RWPE2 (cell line): ENCODE results near the gene SPTA1.

Source experiments
- ATAC-seq: fragments of 200-7000 bp; cut with Tn5 transposase; 3 replicates; pipeline ENCODE4 v1.9.1; 2021; ENCODE audit warnings: low read depth
- DNase-seq: peaks from one replicate; pipeline ENCODE4 v3.0.0-alpha.2; 2020; ENCODE audit warnings: low spot score
- H3K27ac ChIP-seq: fragments of 450-650 bp; 2 replicates; pipeline ENCODE4 v1.5.1; 2017; ENCODE audit warnings: mild to moderate bottlenecking; ENCODE audit not compliant: poor library complexity, severe bottlenecking
- H3K27me3 ChIP-seq: fragments of 250-450 bp; sonication (Bioruptor Pico); 2 replicates; pipeline ENCODE4 v1.5.1; 2021; ENCODE audit warnings: mild to moderate bottlenecking, moderate library complexity; ENCODE audit not compliant: insufficient read depth, poor library complexity, severe bottlenecking
- H3K36me3 ChIP-seq: fragments of 250-450 bp; sonication (Bioruptor Pico); 2 replicates; pipeline ENCODE4 v1.5.1; 2020; ENCODE audit warnings: low read depth, mild to moderate bottlenecking, moderate library complexity
- H3K4me1 ChIP-seq: fragments of 250-450 bp; sonication (Bioruptor Pico); 2 replicates; pipeline ENCODE4 v1.5.1; 2021; ENCODE audit warnings: mild to moderate bottlenecking, moderate library complexity; ENCODE audit not compliant: insufficient read depth, poor library complexity, severe bottlenecking
- H3K4me3 ChIP-seq: fragments of 250-450 bp; sonication (Bioruptor Pico); 2 replicates; pipeline ENCODE4 v1.5.1; 2021; ENCODE audit warnings: mild to moderate bottlenecking, moderate library complexity; ENCODE audit not compliant: severe bottlenecking
- H3K9me3 ChIP-seq: fragments of 250-450 bp; sonication (Bioruptor Pico); 2 replicates; pipeline ENCODE4 v1.5.1; 2021; ENCODE audit warnings: mild to moderate bottlenecking, moderate library complexity; ENCODE audit not compliant: severe bottlenecking
- TF ChIP-seq, protein P1 (sequence below): fragments of 450-650 bp; IDR thresholded peaks from one replicate; pipeline ENCODE4 v1.5.1; 2017; ENCODE audit warnings: mild to moderate bottlenecking, moderate library complexity; ENCODE audit not compliant: poor library complexity, severe bottlenecking

The SPTA1 gene

DNA sequence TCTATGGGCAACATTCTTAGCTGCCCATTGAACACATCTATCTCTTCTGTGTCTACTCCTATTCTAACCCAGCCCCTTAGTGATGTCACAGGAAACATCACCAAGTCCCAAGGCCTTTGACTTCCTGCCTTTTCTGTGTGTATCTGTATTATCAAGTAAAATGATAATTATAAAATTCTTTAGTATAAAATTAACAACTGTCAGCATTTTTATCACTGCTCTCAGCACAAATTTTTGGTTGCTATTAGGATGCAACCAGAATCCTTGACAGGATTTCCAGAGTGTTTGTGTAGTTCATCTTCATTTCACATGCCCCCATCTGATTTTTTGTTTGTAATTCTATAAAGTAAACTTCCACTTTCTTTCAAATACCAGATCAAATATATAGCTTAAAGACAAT, 47.6 kb downstream of the SPTA1 start:
- ATAC-seq (no peak), DNase-seq (no peak)

DNA sequence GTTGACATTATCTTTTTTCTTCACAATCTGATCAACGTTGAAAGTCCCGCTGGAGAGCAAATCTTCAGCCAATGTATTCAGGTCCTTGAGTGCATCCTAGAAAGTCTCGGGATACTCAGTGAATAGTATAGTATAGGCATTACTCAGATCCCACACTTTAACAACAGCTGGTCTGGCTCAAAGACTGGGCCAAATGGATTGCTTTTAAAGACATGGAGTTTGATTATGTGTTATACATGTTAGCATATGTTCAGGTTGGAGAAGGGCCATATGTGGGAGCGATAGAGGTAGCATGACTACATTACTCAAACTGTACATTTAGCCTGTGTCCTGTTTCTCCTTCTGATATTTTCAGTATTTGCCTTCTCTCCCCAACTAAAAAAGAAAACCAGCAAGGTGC, 48.4 kb downstream of the SPTA1 start:
- Histone ChIP-seq H3K36me3 (no peaks in the 10 kb centered on the region), H3K4me1 (no peaks in the 10 kb centered on the region), H3K9me3 (no peaks in the 10 kb centered on the region), H3K27ac (no peak overlapping the region), H3K27me3 (no peaks in the 10 kb centered on the region), H3K4me3 (no peak overlapping the region)
- DNase-seq: no peak
- TF ChIP-seq, protein P1, sequence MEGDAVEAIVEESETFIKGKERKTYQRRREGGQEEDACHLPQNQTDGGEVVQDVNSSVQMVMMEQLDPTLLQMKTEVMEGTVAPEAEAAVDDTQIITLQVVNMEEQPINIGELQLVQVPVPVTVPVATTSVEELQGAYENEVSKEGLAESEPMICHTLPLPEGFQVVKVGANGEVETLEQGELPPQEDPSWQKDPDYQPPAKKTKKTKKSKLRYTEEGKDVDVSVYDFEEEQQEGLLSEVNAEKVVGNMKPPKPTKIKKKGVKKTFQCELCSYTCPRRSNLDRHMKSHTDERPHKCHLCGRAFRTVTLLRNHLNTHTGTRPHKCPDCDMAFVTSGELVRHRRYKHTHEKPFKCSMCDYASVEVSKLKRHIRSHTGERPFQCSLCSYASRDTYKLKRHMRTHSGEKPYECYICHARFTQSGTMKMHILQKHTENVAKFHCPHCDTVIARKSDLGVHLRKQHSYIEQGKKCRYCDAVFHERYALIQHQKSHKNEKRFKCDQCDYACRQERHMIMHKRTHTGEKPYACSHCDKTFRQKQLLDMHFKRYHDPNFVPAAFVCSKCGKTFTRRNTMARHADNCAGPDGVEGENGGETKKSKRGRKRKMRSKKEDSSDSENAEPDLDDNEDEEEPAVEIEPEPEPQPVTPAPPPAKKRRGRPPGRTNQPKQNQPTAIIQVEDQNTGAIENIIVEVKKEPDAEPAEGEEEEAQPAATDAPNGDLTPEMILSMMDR: no peak
- no peak for ATAC-seq

More for the DNA sequence above, 47.6 kb downstream of the SPTA1 start:
- H3K4me3 ChIP-seq: no peak overlapping the region
- TF ChIP-seq, protein P1: no peak
- H3K27ac ChIP-seq: no peak overlapping the region
- H3K36me3 ChIP-seq: no peaks in the 10 kb centered on the region
- no peaks in the 10 kb centered on the region for H3K9me3 ChIP-seq
- no peaks in the 10 kb centered on the region for H3K4me1 ChIP-seq
- no peaks in the 10 kb centered on the region for H3K27me3 ChIP-seq

DNA sequence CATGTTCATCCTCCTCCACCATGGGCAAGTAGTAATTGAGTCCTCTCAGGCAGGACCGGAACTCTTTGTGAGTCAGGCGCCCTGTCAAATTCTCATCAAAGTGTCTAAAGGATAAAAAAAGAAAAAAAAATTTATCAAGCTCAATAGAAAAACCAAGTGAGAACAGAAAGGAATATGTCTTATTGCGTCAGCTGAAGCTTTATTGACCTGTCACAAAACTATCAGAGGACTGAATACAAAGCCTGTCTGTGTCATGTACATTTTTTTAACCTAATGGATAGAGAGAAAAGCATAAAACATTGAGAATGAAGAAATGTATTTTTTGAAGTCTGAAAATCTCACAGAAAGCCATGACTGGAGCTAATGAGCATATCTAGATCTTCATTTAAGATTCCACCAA, 72.8 kb downstream of the SPTA1 start:
- H3K27me3 ChIP-seq: no peaks in the 10 kb centered on the region
- ATAC-seq (no peak), DNase-seq (no peak)
- H3K9me3 ChIP-seq: no peaks in the 10 kb centered on the region
- no peak overlapping the region for H3K4me3 ChIP-seq
- H3K4me1 ChIP-seq: no peaks in the 10 kb centered on the region
- no peak overlapping the region for H3K27ac ChIP-seq
- no peaks in the 10 kb centered on the region for H3K36me3 ChIP-seq
- TF ChIP-seq, protein P1: no peak

DNA sequence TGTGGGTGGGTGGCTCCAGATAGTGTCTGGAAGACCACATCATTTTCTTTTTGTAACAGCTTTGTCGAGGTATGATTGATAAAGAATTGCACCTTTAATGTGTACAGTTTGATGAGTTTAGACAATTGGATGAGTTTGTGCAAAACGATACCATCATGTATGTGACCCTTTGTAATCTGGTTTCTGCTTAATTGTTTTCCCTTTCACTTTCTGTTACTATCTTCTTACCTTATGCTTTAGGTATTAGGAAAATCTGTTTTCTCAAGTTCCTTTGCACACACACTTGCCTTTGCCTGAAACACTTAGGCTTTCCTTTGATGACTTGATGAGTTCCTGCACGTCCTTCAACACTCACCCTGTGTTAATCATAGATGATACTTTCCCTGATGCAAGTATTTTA, 74.6 kb downstream of the SPTA1 start:
- Histone ChIP-seq H3K27me3 (no peaks in the 10 kb centered on the region), H3K4me3 (no peak overlapping the region), H3K36me3 (no peaks in the 10 kb centered on the region), H3K9me3 (no peaks in the 10 kb centered on the region), H3K4me1 (no peaks in the 10 kb centered on the region), H3K27ac (no peak overlapping the region)
- ATAC-seq (no peak), DNase-seq (no peak)
- TF ChIP-seq, protein P1: no peak

DNA sequence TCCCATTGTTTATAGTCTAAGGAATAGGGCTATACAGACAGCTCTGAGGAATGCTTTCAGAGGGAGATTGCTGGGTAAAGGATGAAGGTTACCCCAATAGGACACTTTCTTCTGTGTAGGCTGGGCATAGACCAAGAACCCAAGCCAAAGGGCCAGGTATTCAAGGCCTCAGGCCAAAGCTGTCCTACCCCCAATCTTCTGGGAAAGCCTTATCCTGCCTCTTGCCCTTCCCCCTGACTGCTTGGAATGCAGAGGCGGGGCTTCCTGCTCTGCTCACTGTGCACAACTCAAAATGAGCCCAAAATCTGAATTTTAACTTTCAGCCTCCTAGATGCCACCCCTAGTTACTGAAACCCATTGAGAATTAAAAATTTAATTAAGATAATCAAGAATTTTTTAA, 79.2 kb downstream of the SPTA1 start:
- Histone ChIP-seq H3K4me1 (no peaks in the 10 kb centered on the region), H3K27me3 (no peaks in the 10 kb centered on the region), H3K4me3 (no peak overlapping the region), H3K27ac (no peak overlapping the region), H3K36me3 (no peaks in the 10 kb centered on the region), H3K9me3 (no peaks in the 10 kb centered on the region)
- TF ChIP-seq, protein P1: no peak
- no peak for DNase-seq
- no peak for ATAC-seq
